Liver (tissue), 9 donors: ENCODE measurements around the gene REEP3. TPM values are rescaled to one million over a fixed set of nuclear protein-coding genes. Genes with fewer than 3 reads are reported as not detected.

ENCODE experiments used
- DNase-seq: peaks from one replicate; pipeline ENCODE4 v3.0.0-alpha.2; 2017; ENCODE audit warnings: low spot score
- H3K27ac ChIP-seq, 2 donors: one replicate each; pipeline ENCODE4 v1.7.0; 2013; ENCODE audit warnings: inconsistent platforms in 2 of 2, low read length in 2 of 2, control low read depth in 1 of 2, low read depth in 1 of 2, mild to moderate bottlenecking in 1 of 2
- H3K27me3 ChIP-seq, 4 donors: one replicate each; pipeline versions ENCODE4 v1.6.1 to v1.7.0; 2013; ENCODE audit warnings: low read length in 3 of 4, inconsistent platforms in 1 of 4, mild to moderate bottlenecking in 1 of 4, moderate library complexity in 1 of 4; ENCODE audit not compliant: control insufficient read depth in 4 of 4, insufficient read depth in 4 of 4
- H3K36me3 ChIP-seq, 4 donors: one replicate each; pipeline versions ENCODE4 v1.6.1 to v1.7.0; 2013; ENCODE audit warnings: low read length in 3 of 4, mild to moderate bottlenecking in 3 of 4, low read depth in 1 of 4, moderate library complexity in 1 of 4; ENCODE audit not compliant: control insufficient read depth in 4 of 4, insufficient read depth in 3 of 4
- H3K4me1 ChIP-seq, 4 donors: one replicate each; pipeline versions ENCODE4 v1.6.1 to v1.7.0; 2013; ENCODE audit warnings: low read length in 3 of 4, mild to moderate bottlenecking in 3 of 4, moderate library complexity in 1 of 4; ENCODE audit not compliant: control insufficient read depth in 4 of 4, insufficient read depth in 4 of 4
- H3K4me3 ChIP-seq, 3 donors: one replicate each; pipeline versions ENCODE4 v1.6.1 to v1.7.0; 2013; ENCODE audit warnings: low read length in 3 of 3, control low read depth in 1 of 3, low read depth in 1 of 3, mild to moderate bottlenecking in 1 of 3
- H3K9ac ChIP-seq, 2 donors: one replicate each; pipeline ENCODE4 v1.7.0; 2013; ENCODE audit warnings: low read length in 2 of 2, mild to moderate bottlenecking in 2 of 2, moderate library complexity in 2 of 2, control low read depth in 1 of 2, low read depth in 1 of 2
- H3K9me3 ChIP-seq, 4 donors: one replicate each; pipeline versions ENCODE4 v1.6.1 to v1.7.0; 2013; ENCODE audit warnings: low read length in 3 of 4; ENCODE audit not compliant: control insufficient read depth in 4 of 4
- ATF3 ChIP-seq: IDR thresholded peaks from 2 replicates; pipeline ENCODE4 v1.6.1; 2016; ENCODE audit warnings: antibody characterized with exemption
- CTCF ChIP-seq: fragments of 150-350 bp; IDR thresholded peaks from 2 replicates; pipeline ENCODE4 v1.5.1; 2017; ENCODE audit warnings: improper control_type of control experiment, low read depth, low read length; ENCODE audit not compliant: missing input control
- FOXA1 ChIP-seq: IDR thresholded peaks from 2 replicates; pipeline ENCODE4 v1.6.1; 2016; ENCODE audit warnings: antibody characterized with exemption
- FOXA2 ChIP-seq: IDR thresholded peaks from 2 replicates; pipeline ENCODE4 v1.6.1; 2016; ENCODE audit warnings: antibody characterized with exemption
- GABPA ChIP-seq, 2 donors: IDR thresholded peaks in 1 of 2; conservative IDR thresholded peaks in 1 of 2; 2 replicates each; pipeline ENCODE4 v1.6.1; 2016; ENCODE audit warnings: antibody characterized with exemption in 2 of 2, mild to moderate bottlenecking in 1 of 2, moderate library complexity in 1 of 2
- HNF4A ChIP-seq, 2 donors: conservative IDR thresholded peaks; 2 replicates each; pipeline ENCODE4 v1.6.1; 2016; ENCODE audit warnings: antibody characterized with exemption in 2 of 2, mild to moderate bottlenecking in 2 of 2
- HNF4G ChIP-seq: IDR thresholded peaks from 2 replicates; pipeline ENCODE4 v1.6.1; 2016; ENCODE audit warnings: antibody characterized with exemption
- MAX ChIP-seq: IDR thresholded peaks from 2 replicates; pipeline ENCODE4 v1.6.1; 2016; ENCODE audit warnings: antibody characterized with exemption
- NR2F2 ChIP-seq: IDR thresholded peaks from 2 replicates; pipeline ENCODE4 v1.6.1; 2016; ENCODE audit warnings: antibody characterized with exemption
- RAD21 ChIP-seq, 2 donors: IDR thresholded peaks; 2 replicates each; pipeline ENCODE4 v1.6.1; 2016; ENCODE audit warnings: antibody characterized with exemption in 2 of 2, mild to moderate bottlenecking in 2 of 2
- REST ChIP-seq: IDR thresholded peaks from 2 replicates; pipeline ENCODE4 v1.6.1; 2016; ENCODE audit warnings: antibody characterized with exemption, mild to moderate bottlenecking
- RXRA ChIP-seq, 2 donors: IDR thresholded peaks; 2 replicates each; pipeline ENCODE4 v1.6.1; 2017 to 2018; ENCODE audit warnings: antibody characterized with exemption in 2 of 2, mild to moderate bottlenecking in 1 of 2
- SP1 ChIP-seq: IDR thresholded peaks from 2 replicates; pipeline ENCODE4 v1.6.1; 2018; ENCODE audit warnings: antibody characterized with exemption, mild to moderate bottlenecking
- TAF1 ChIP-seq: conservative IDR thresholded peaks from 2 replicates; pipeline ENCODE4 v1.6.1; 2016; ENCODE audit warnings: antibody characterized with exemption, mild to moderate bottlenecking
- YY1 ChIP-seq: IDR thresholded peaks from 2 replicates; pipeline ENCODE4 v1.6.1; 2016; ENCODE audit warnings: antibody characterized with exemption, mild to moderate bottlenecking
- ZBTB33 ChIP-seq: IDR thresholded peaks from 2 replicates; pipeline ENCODE4 v1.6.1; 2016; ENCODE audit warnings: antibody characterized with exemption
- WGBS: extraction: QIAGEN DNeasy Blood & Tissue Kit; methylation state at CpG from one replicate; pipeline ENCODE4 v1.1.7; 2013; 5-methylcytosine and 5-hydroxymethylcytosine counted together
- polyA plus RNA-seq, 2 donors: library from polyadenylated mRNA; stranded (reverse) in 1 of 2; unstranded in 1 of 2; fragments of 200-250 nt in 1 of 2; fragments of >200 nt in 1 of 2; fragmentation: Nextera tagmentation in 1 of 2; extraction: Ambion mirVana in 1 of 2; gene quantifications; one replicate each; pipeline versions ENCODE4 v1.2.1 to v1.2.3, GENCODE V29; 2013 to 2015
- total RNA-seq, 2 donors: library from RNA; depleted of rRNA; stranded (reverse); fragments of >200 nt; gene quantifications; one replicate each; pipeline ENCODE4 v1.2.3, GENCODE V29; 2014
- donor health status: healthy.
- donor health status: healthy.
- donor health status: healthy.
- donor health status: healthy.
- donor health status: healthy.

The REEP3 gene
- total and polyA plus RNA-seq, 4 donors = 7.9 to 26.9 (median 18.2) TPM

- Histone ChIP-seq H3K9me3 (no peaks in the 10 kb centered on the region), H3K27me3 (no peaks in the 10 kb centered on the region), H3K4me3 (no peak overlapping the region), H3K4me1 (no peaks in the 10 kb centered on the region), H3K9ac (no peak overlapping the region), H3K27ac (no peak overlapping the region), H3K36me3 (peaks cover 0 to 1% (median 0%) of the 10 kb centered on the region in 4 donors)
- 93% methylated on average over 1 of the region's 1 CpG for WGBS
- TF ChIP-seq GABPA (IDR thresholded peaks at IDR 0.05 in 1 of 2, conservative IDR thresholded peaks at IDR 0.05 in 1 of 2) = no peak
- no peak for TF ChIP-seq REST
- no peak for TF ChIP-seq TAF1
- TF ChIP-seq FOXA2 = no peak
- TF ChIP-seq RXRA (IDR thresholded peaks at IDR 0.05) = no peak
- TF ChIP-seq ATF3 = no peak
- TF ChIP-seq HNF4G = no peak
- TF ChIP-seq SP1 = no peak
- no peak for DNase-seq
These were observed 87.3 kb downstream of the REEP3 start for GRCh38 chr10:63608511-63608910.

- no peak for TF ChIP-seq RAD21 (IDR thresholded peaks at IDR 0.05)
- TF ChIP-seq TAF1 = no peak
- no peak for TF ChIP-seq FOXA2
- TF ChIP-seq HNF4A (conservative IDR thresholded peaks at IDR 0.05) = no peak
- no peak for TF ChIP-seq FOXA1
- no peak for TF ChIP-seq NR2F2
- no peak for TF ChIP-seq YY1
- WGBS = 81% methylated on average over 2 of the region's 2 CpGs
- Histone ChIP-seq H3K9ac (no peak overlapping the region), H3K4me1 (no peaks in the 10 kb centered on the region), H3K4me3 (no peak overlapping the region), H3K27ac (no peak overlapping the region), H3K27me3 (no peaks in the 10 kb centered on the region), H3K9me3 (no peaks in the 10 kb centered on the region), H3K36me3 (peaks cover 0 to 1% (median 0%) of the 10 kb centered on the region in 4 donors)
- DNase-seq = no peak
These were observed 89.9 kb downstream of the REEP3 start for GRCh38 chr10:63611078-63611477.

- no peak overlapping the region for H3K4me3 ChIP-seq
- WGBS = 91% methylated on average over 2 of the region's 2 CpGs
- no peak overlapping the region for H3K9ac ChIP-seq
- H3K27me3 ChIP-seq = no peaks in the 10 kb centered on the region
- H3K9me3 ChIP-seq = no peaks in the 10 kb centered on the region
- no peak overlapping the region for H3K27ac ChIP-seq
- no peak for DNase-seq
- peaks cover 0 to 1% (median 0%) of the 10 kb centered on the region in 4 donors for H3K36me3 ChIP-seq
- H3K4me1 ChIP-seq = no peaks in the 10 kb centered on the region
- no peak for TF ChIP-seq ZBTB33
- no peak for TF ChIP-seq RAD21 (IDR thresholded peaks at IDR 0.05)
- TF ChIP-seq HNF4G = no peak
- no peak for TF ChIP-seq ATF3
- no peak for TF ChIP-seq GABPA (IDR thresholded peaks at IDR 0.05 in 1 of 2, conservative IDR thresholded peaks at IDR 0.05 in 1 of 2)
- TF ChIP-seq MAX = no peak
- TF ChIP-seq CTCF = no peak
- no peak for TF ChIP-seq SP1
- TF ChIP-seq NR2F2 = no peak
These were observed 93.2 kb downstream of the REEP3 start for GRCh38 chr10:63614371-63614891.
